Trophoblast cell (in vitro differentiated cells and primary cell): ENCODE data around the gene CASP9.
A peak's percentile ranks its signal among the peaks of the same experiment; 100 is the strongest.

Experiments
- DNase-seq, 2 donors: peaks; one replicate each; pipeline ENCODE4 v3.0.0-alpha.2; 2016
- H2AFZ ChIP-seq: 2 replicates; pipeline ENCODE4 v1.6.1; 2013; ENCODE audit warnings: low read length, moderate library complexity, mild to moderate bottlenecking; ENCODE audit not compliant: insufficient read depth, poor library complexity
- H2AK5ac ChIP-seq: 2 replicates; pipeline ENCODE4 v1.6.1; 2013; ENCODE audit warnings: mild to moderate bottlenecking, low read length
- H2BK120ac ChIP-seq: 2 replicates; pipeline ENCODE4 v1.6.1; 2013; ENCODE audit warnings: low read length, mild to moderate bottlenecking, moderate library complexity; ENCODE audit not compliant: insufficient read depth, poor library complexity
- H2BK12ac ChIP-seq: 2 replicates; pipeline ENCODE4 v1.6.1; 2013; ENCODE audit warnings: mild to moderate bottlenecking, low read length, moderate library complexity
- H2BK5ac ChIP-seq: 2 replicates; pipeline ENCODE4 v1.6.1; 2013; ENCODE audit warnings: low read length, low read depth, moderate library complexity, mild to moderate bottlenecking; ENCODE audit not compliant: poor library complexity
- H3K14ac ChIP-seq: 2 replicates; pipeline ENCODE4 v1.6.1; 2013; ENCODE audit warnings: mild to moderate bottlenecking, low read length
- H3K18ac ChIP-seq: 2 replicates; pipeline ENCODE4 v1.6.1; 2013; ENCODE audit warnings: mild to moderate bottlenecking, low read length
- H3K23ac ChIP-seq: 2 replicates; pipeline ENCODE4 v1.6.1; 2013; ENCODE audit warnings: low read length
- H3K27ac ChIP-seq: 2 replicates; pipeline ENCODE4 v1.5.1; 2013; ENCODE audit warnings: low read depth, mild to moderate bottlenecking, inconsistent platforms, low read length, moderate library complexity
- H3K27me3 ChIP-seq: 2 replicates; pipeline ENCODE4 v1.6.1; 2013; ENCODE audit warnings: inconsistent platforms, mild to moderate bottlenecking, low read length, moderate library complexity; ENCODE audit not compliant: insufficient read depth
- H3K36me3 ChIP-seq, 2 experiments: 1 replicate in 1 of 2; 2 replicates in 1 of 2; pipeline ENCODE4 v1.6.1; 2013; ENCODE audit warnings: low read length in 2 of 2, mild to moderate bottlenecking in 2 of 2, moderate library complexity in 1 of 2; ENCODE audit not compliant: insufficient read depth in 2 of 2, control insufficient read depth in 1 of 2
- H3K4ac ChIP-seq: 2 replicates; pipeline ENCODE4 v1.6.1; 2013; ENCODE audit warnings: low read depth, mild to moderate bottlenecking, low read length, moderate library complexity
- H3K4me1 ChIP-seq, 2 experiments: 1 replicate in 1 of 2; 2 replicates in 1 of 2; pipeline ENCODE4 v1.6.1; 2013; ENCODE audit warnings: low read length in 2 of 2, mild to moderate bottlenecking in 2 of 2, moderate library complexity in 1 of 2; ENCODE audit not compliant: insufficient read depth in 2 of 2, control insufficient read depth in 1 of 2
- H3K4me2 ChIP-seq: 2 replicates; pipeline ENCODE4 v1.6.1; 2013; ENCODE audit warnings: inconsistent platforms, mild to moderate bottlenecking, low read length, moderate library complexity
- H3K4me3 ChIP-seq: 2 replicates; pipeline ENCODE4 v1.5.1; 2013; ENCODE audit warnings: mild to moderate bottlenecking, low read depth, low read length, inconsistent platforms
- H3K79me1 ChIP-seq: one replicate; pipeline ENCODE4 v1.6.1; 2013; ENCODE audit warnings: low read length
- H3K79me2 ChIP-seq: 2 replicates; pipeline ENCODE4 v1.6.1; 2013; ENCODE audit warnings: low read length, mild to moderate bottlenecking; ENCODE audit not compliant: control insufficient read depth, insufficient read depth, poor library complexity
- H3K9ac ChIP-seq: 2 replicates; pipeline ENCODE4 v1.6.1; 2013; ENCODE audit warnings: mild to moderate bottlenecking, low read length
- H3K9me3 ChIP-seq: 2 replicates; pipeline ENCODE4 v1.6.1; 2013; ENCODE audit warnings: low read depth, mild to moderate bottlenecking, control low read depth, inconsistent platforms, low read length; ENCODE audit not compliant: insufficient read depth
- H4K12ac ChIP-seq: 2 replicates; pipeline ENCODE4 v1.6.1; 2013; ENCODE audit warnings: low read depth, mild to moderate bottlenecking, low read length, moderate library complexity
- H4K8ac ChIP-seq: 2 replicates; pipeline ENCODE4 v1.6.1; 2013; ENCODE audit warnings: low read depth, mild to moderate bottlenecking, low read length, moderate library complexity
- H4K91ac ChIP-seq: one replicate; pipeline ENCODE4 v1.6.1; 2013; ENCODE audit warnings: low read depth, mild to moderate bottlenecking, low read length, moderate library complexity
- WGBS: extraction: QIAGEN DNeasy Blood & Tissue Kit; methylation state at CpG from one replicate; pipeline ENCODE4 v1.1.7; 2013; ENCODE audit warnings: missing lambda C conversion rate; ENCODE audit not compliant: insufficient read length, insufficient coverage; ENCODE audit errors: extremely low coverage; 5-methylcytosine and 5-hydroxymethylcytosine counted together

The CASP9 gene

GRCh38 chr1:15568387-15569073 lies 44.5 kb upstream of the CASP9 start:
- Histone ChIP-seq H4K8ac (no peak overlapping the region), H4K91ac (no peak overlapping the region), H3K4ac (no peak overlapping the region), H2BK5ac (no peak overlapping the region), H2AFZ (no peak overlapping the region), H3K23ac (no peak overlapping the region), H3K27ac (no peak overlapping the region), H3K9me3 (no peaks in the 10 kb centered on the region), H3K4me2 (no peak overlapping the region), H3K27me3 (no peaks in the 10 kb centered on the region), H3K9ac (no peak overlapping the region), H3K36me3 (peaks cover 26 to 42% of the 10 kb centered on the region in 2 experiments), H3K79me2 (no peaks in the 10 kb centered on the region), H2AK5ac (no peak overlapping the region), H3K4me3 (no peak overlapping the region), H3K18ac (no peak overlapping the region), H2BK120ac (no peak overlapping the region), H2BK12ac (no peak overlapping the region), H4K12ac (no peak overlapping the region), H3K4me1 (no peaks in the 10 kb centered on the region), H3K14ac (no peak overlapping the region), H3K79me1 (no peaks in the 10 kb centered on the region)
- no peak for DNase-seq
- no CpG with 5 or more reads among the region's 18 CpGs for WGBS

GRCh38 chr1:15559189-15559810 lies 35.3 kb upstream of the CASP9 start:
- no peak overlapping the region for H3K18ac ChIP-seq
- H3K4ac ChIP-seq = no peak overlapping the region
- H4K12ac ChIP-seq = no peak overlapping the region
- H3K9me3 ChIP-seq = no peaks in the 10 kb centered on the region
- no peak overlapping the region for H3K27ac ChIP-seq
- no peaks in the 10 kb centered on the region for H3K4me1 ChIP-seq
- peaks cover 20 to 26% of the 10 kb centered on the region in 2 experiments for H3K36me3 ChIP-seq
- H2AFZ ChIP-seq = no peak overlapping the region
- no peak overlapping the region for H4K91ac ChIP-seq
- H3K79me2 ChIP-seq = no peaks in the 10 kb centered on the region
- H3K14ac ChIP-seq = no peak overlapping the region
- no peak overlapping the region for H2BK5ac ChIP-seq
- H2BK120ac ChIP-seq = no peak overlapping the region
- H4K8ac ChIP-seq = no peak overlapping the region
- H3K4me2 ChIP-seq = no peak overlapping the region
- no peak overlapping the region for H3K4me3 ChIP-seq
- WGBS = no CpG with 5 or more reads among the region's 12 CpGs
- H3K9ac ChIP-seq = no peak overlapping the region
- peak in 1 of 2 donors; percentile 66 for DNase-seq
- no peaks in the 10 kb centered on the region for H3K79me1 ChIP-seq
- H3K23ac ChIP-seq = no peak overlapping the region
- H3K27me3 ChIP-seq = no peaks in the 10 kb centered on the region
- no peak overlapping the region for H2BK12ac ChIP-seq
- H2AK5ac ChIP-seq = no peak overlapping the region

GRCh38 chr1:15558516-15558915 lies 34.5 kb upstream of the CASP9 start:
- 100% methylated on average over 1 of the region's 4 CpGs for WGBS
- H3K4me2 ChIP-seq = no peak overlapping the region

DNA sequence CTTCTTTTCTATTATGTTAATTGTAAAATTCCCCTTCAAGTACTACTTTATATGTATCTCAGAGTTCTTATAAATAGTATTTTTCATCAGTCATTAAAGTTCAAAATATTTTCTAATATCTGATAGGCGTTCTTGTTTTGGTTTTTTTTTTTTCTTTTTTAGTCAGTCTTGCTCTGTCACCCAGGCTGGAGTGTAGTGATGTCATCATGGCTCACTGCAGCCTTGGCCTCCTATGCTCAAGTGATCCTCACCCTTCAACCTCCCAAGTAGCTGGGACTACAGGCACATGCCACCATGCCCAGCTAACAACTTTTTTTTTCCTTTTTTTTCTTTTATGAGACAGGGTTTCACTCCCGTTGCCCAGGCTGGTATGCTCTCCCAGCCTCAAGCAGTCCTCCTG lies 33.6 kb upstream of the CASP9 start:
- no peak overlapping the region for H3K4me2 ChIP-seq
- H3K23ac ChIP-seq = no peak overlapping the region
- no peak overlapping the region for H3K4me3 ChIP-seq
- WGBS = no CpG with 5 or more reads among the region's 2 CpGs
- H2AFZ ChIP-seq = no peak overlapping the region
- no peaks in the 10 kb centered on the region for H3K27me3 ChIP-seq
- no peak overlapping the region for H2BK12ac ChIP-seq
- no peak overlapping the region for H2AK5ac ChIP-seq
- H3K36me3 ChIP-seq = peaks cover 16 to 23% of the 10 kb centered on the region in 2 experiments
- H3K9ac ChIP-seq = no peak overlapping the region
- no peak overlapping the region for H2BK120ac ChIP-seq
- H3K14ac ChIP-seq = no peak overlapping the region
- H3K79me1 ChIP-seq = no peaks in the 10 kb centered on the region
- no peak overlapping the region for H2BK5ac ChIP-seq
- no peaks in the 10 kb centered on the region for H3K9me3 ChIP-seq
- no peak overlapping the region for H4K91ac ChIP-seq
- no peak overlapping the region for H4K8ac ChIP-seq
- no peaks in the 10 kb centered on the region for H3K79me2 ChIP-seq
- H3K4ac ChIP-seq = no peak overlapping the region
- DNase-seq = no peak
- no peak overlapping the region for H4K12ac ChIP-seq
- H3K4me1 ChIP-seq = no peaks in the 10 kb centered on the region
- no peak overlapping the region for H3K27ac ChIP-seq
- H3K18ac ChIP-seq = no peak overlapping the region

More at GRCh38 chr1:15558516-15558915, 34.5 kb upstream of the CASP9 start:
- no peak overlapping the region for H4K12ac ChIP-seq
- H3K9ac ChIP-seq = no peak overlapping the region
- H2AFZ ChIP-seq = no peak overlapping the region
- no peak overlapping the region for H2AK5ac ChIP-seq
- no peak overlapping the region for H3K14ac ChIP-seq
- no peaks in the 10 kb centered on the region for H3K27me3 ChIP-seq
- no peak overlapping the region for H4K8ac ChIP-seq
- no peak overlapping the region for H3K18ac ChIP-seq
- no peaks in the 10 kb centered on the region for H3K9me3 ChIP-seq
- H3K4me3 ChIP-seq = no peak overlapping the region
- H3K27ac ChIP-seq = no peak overlapping the region
- no peak overlapping the region for H2BK5ac ChIP-seq
- no peak overlapping the region for H3K4ac ChIP-seq
- no peak overlapping the region for H3K23ac ChIP-seq
- H2BK120ac ChIP-seq = no peak overlapping the region
- H3K36me3 ChIP-seq = peaks cover 16 to 25% of the 10 kb centered on the region in 2 experiments
- H3K79me1 ChIP-seq = no peaks in the 10 kb centered on the region
- no peak overlapping the region for H4K91ac ChIP-seq
- no peaks in the 10 kb centered on the region for H3K79me2 ChIP-seq
- no peaks in the 10 kb centered on the region for H3K4me1 ChIP-seq
- DNase-seq = peak in 1 of 2 donors; percentile 26
- H2BK12ac ChIP-seq = no peak overlapping the region
